HEK293 (cell line): ENCODE measurements around the gene LHX4.
A peak's percentile ranks its signal among the peaks of the same experiment; 100 is the strongest.

Source experiments
- ATF2 ChIP-seq: fragments of 450-650 bp; formaldehyde crosslinking; IDR thresholded peaks from 2 replicates; pipeline ENCODE4 v1.5.1; 2016; ENCODE audit warnings: missing biosample characterization, missing genetic modification characterization, low read depth
- CTCF ChIP-seq: fragments of 450-650 bp; formaldehyde crosslinking; IDR thresholded peaks from 2 replicates; pipeline ENCODE4 v1.5.1; 2016; ENCODE audit warnings: missing biosample characterization, missing genetic modification characterization
- YY1 ChIP-seq: fragments of 450-650 bp; formaldehyde crosslinking; IDR thresholded peaks from 2 replicates; pipeline ENCODE4 v1.5.1; 2018; ENCODE audit warnings: missing biosample characterization, missing genetic modification characterization
- ZNF530 ChIP-seq: fragments of 450-650 bp; formaldehyde crosslinking; IDR thresholded peaks from 2 replicates; pipeline ENCODE4 v1.5.1; 2016; ENCODE audit warnings: low read depth, missing biosample characterization, missing genetic modification characterization
- ZNF561 ChIP-seq: fragments of 450-650 bp; IDR thresholded peaks from 2 replicates; pipeline ENCODE4 v1.5.1; 2018; ENCODE audit warnings: missing biosample characterization, missing genetic modification characterization, borderline replicate concordance

DNA sequence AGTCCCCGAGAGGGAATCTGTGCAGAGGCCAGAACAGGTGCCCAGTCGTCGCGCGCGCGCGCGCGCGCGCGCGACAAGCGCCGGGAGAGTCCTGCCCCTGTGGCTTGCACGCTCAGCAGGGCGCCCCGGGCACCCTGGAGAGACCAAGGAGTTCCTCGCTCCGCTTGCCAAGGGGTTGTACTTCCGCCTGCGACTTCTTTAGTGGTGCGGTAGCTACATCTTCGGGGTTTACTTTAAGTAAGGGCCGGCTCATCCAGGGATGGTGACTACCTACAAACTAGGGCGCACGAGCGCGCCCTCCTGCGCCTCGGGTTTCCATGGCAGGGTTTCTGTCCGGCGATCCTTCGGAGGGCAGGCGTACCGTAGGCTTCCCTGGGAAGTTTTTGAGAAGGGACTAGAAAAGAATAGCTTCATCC lies 1.4 kb downstream of the LHX4 start:
- TF ChIP-seq ZNF530 (tag by site-specific recombination) (no peak), CTCF (tag by site-specific recombination) (peak; percentile 23; the same call in 1 of the 2 replicates), ATF2 (tag by site-specific recombination) (no peak), ZNF561 (tag by site-specific recombination) (0 out of 2 replicates have a peak, but pooled peaks have one; percentile 51), YY1 (tag by site-specific recombination) (no peak)
